DND-41 (cell line): Measurements from ENCODE around the gene STAU1.

Source experiments
- ATAC-seq: fragments of 200-7000 bp; cut with Tn5 transposase; 3 replicates; pipeline ENCODE4 v1.9.1; 2021; ENCODE audit warnings: low read depth; ENCODE audit not compliant: insufficient read depth
- DNase-seq: peaks from one replicate; pipeline ENCODE4 v3.0.0-alpha.2; 2020
- H2AFZ ChIP-seq: 2 replicates; pipeline ENCODE4 v1.6.0; 2012; ENCODE audit warnings: low read depth, low read length
- H3K27ac ChIP-seq: 2 replicates; pipeline ENCODE4 v1.5.1; 2012; ENCODE audit warnings: low read length, inconsistent platforms
- H3K27me3 ChIP-seq: fragments of 200-600 bp; sonication (generic); 2 replicates; pipeline ENCODE4 v1.6.0; 2012; ENCODE audit warnings: low read length, mild to moderate bottlenecking, inconsistent platforms; ENCODE audit not compliant: insufficient read depth, poor library complexity
- H3K36me3 ChIP-seq: 2 replicates; pipeline ENCODE4 v1.5.1; 2012; ENCODE audit warnings: low read length, inconsistent platforms; ENCODE audit not compliant: insufficient read depth
- H3K4me1 ChIP-seq: 2 replicates; pipeline ENCODE4 v1.5.1; 2012; ENCODE audit warnings: mild to moderate bottlenecking, low read length; ENCODE audit not compliant: insufficient read depth
- H3K4me2 ChIP-seq: 2 replicates; pipeline ENCODE4 v1.6.0; 2012; ENCODE audit warnings: mild to moderate bottlenecking, moderate library complexity, low read length, inconsistent platforms; ENCODE audit not compliant: insufficient read depth
- H3K4me3 ChIP-seq, 2 experiments: fragments of 200-600 bp in 1 of 2; shearing (Covaris generic) in 1 of 2; 2 replicates each; pipeline ENCODE4 v1.5.1; 2012 to 2016; ENCODE audit warnings: inconsistent platforms in 2 of 2, low read length in 2 of 2, mild to moderate bottlenecking in 2 of 2, low read depth in 1 of 2, moderate library complexity in 1 of 2
- H3K79me2 ChIP-seq: 2 replicates; pipeline ENCODE4 v1.6.0; 2012; ENCODE audit warnings: low read length, inconsistent platforms; ENCODE audit not compliant: insufficient read depth
- H3K9ac ChIP-seq: 2 replicates; pipeline ENCODE4 v1.6.0; 2012; ENCODE audit warnings: low read depth, mild to moderate bottlenecking, inconsistent platforms, low read length, moderate library complexity
- H3K9me3 ChIP-seq: 2 replicates; pipeline ENCODE4 v1.5.1; 2012; ENCODE audit warnings: low read length, moderate library complexity, mild to moderate bottlenecking, inconsistent platforms; ENCODE audit not compliant: insufficient read depth, severe bottlenecking
- H4K20me1 ChIP-seq: 2 replicates; pipeline ENCODE4 v1.6.0; 2012; ENCODE audit warnings: low read length; ENCODE audit not compliant: insufficient read depth
- CTCF ChIP-seq: IDR thresholded peaks from 2 replicates; pipeline ENCODE4 v1.5.1; 2012; ENCODE audit warnings: borderline replicate concordance, low read length, moderate library complexity, mild to moderate bottlenecking; ENCODE audit not compliant: poor library complexity, severe bottlenecking; ENCODE audit errors: extremely low read depth
- EZH2 ChIP-seq: IDR thresholded peaks from 3 replicates; pipeline ENCODE4 v1.6.1; 2012; ENCODE audit warnings: borderline replicate concordance, low read depth, mild to moderate bottlenecking, moderate library complexity, low read length, inconsistent platforms; ENCODE audit not compliant: severe bottlenecking

STAU1 gene

GRCh38 chr20:49181265-49181877 lies 6.8 kb downstream of the STAU1 start:
- Histone ChIP-seq H2AFZ (no peak overlapping the region), H3K36me3 (peaks cover 26% of the 10 kb centered on the region), H3K79me2 (peaks cover 98% of the 10 kb centered on the region), H3K9me3 (no peaks in the 10 kb centered on the region), H3K4me3 (no peak overlapping the region), H3K4me2 (no peak overlapping the region), H3K4me1 (peaks cover 39% of the 10 kb centered on the region), H3K27ac (no peak overlapping the region), H4K20me1 (peaks cover 76% of the 10 kb centered on the region), H3K27me3 (no peaks in the 10 kb centered on the region), H3K9ac (no peak overlapping the region)
- TF ChIP-seq EZH2 (no peak), CTCF (no peak)
- DNase-seq (no peak), ATAC-seq (no peak)

- H3K4me2 ChIP-seq, result no peak overlapping the region
- DNase-seq (no peak), ATAC-seq (no peak)
- peaks cover 21% of the 10 kb centered on the region for H3K4me1 ChIP-seq
- H3K27ac ChIP-seq, result no peak overlapping the region; the same call in 1 of the 2 replicates
- H3K9ac ChIP-seq, result no peak overlapping the region
- no peak overlapping the region for H3K4me3 ChIP-seq
- H3K79me2 ChIP-seq, result peaks cover 96% of the 10 kb centered on the region
- TF ChIP-seq EZH2 (no peak), CTCF (no peak)
- H4K20me1 ChIP-seq, result peaks cover 69% of the 10 kb centered on the region
- no peak overlapping the region for H2AFZ ChIP-seq
- H3K9me3 ChIP-seq, result no peaks in the 10 kb centered on the region
- H3K27me3 ChIP-seq, result no peaks in the 10 kb centered on the region
- peaks cover 29% of the 10 kb centered on the region; the same call in 1 of the 2 replicates for H3K36me3 ChIP-seq
These were observed 8.5 kb downstream of the STAU1 start for GRCh38 chr20:49179368-49180277.

GRCh38 chr20:49174183-49174582 lies 14.0 kb downstream of the STAU1 start:
- Histone ChIP-seq H3K4me3 (no peak overlapping the region), H3K27ac (no peak overlapping the region), H3K4me1 (no peaks in the 10 kb centered on the region), H2AFZ (no peak overlapping the region), H3K36me3 (peaks cover 56% of the 10 kb centered on the region; the same call in 1 of the 2 replicates), H3K9me3 (no peaks in the 10 kb centered on the region), H3K9ac (no peak overlapping the region), H4K20me1 (peaks cover 58% of the 10 kb centered on the region; the same call in 1 of the 2 replicates), H3K27me3 (no peaks in the 10 kb centered on the region), H3K4me2 (no peak overlapping the region), H3K79me2 (peaks cover 97% of the 10 kb centered on the region)
- DNase-seq, result no peak
- TF ChIP-seq CTCF (no peak), EZH2 (no peak)
- no peak for ATAC-seq
